ENCODE results near the gene EPC2. TPM values are rescaled to one million over a fixed set of nuclear protein-coding genes. Genes with fewer than 3 reads are reported as not detected.
"Not testable (repeated sequence)": the region's sequence is repeated elsewhere in the genome, so short reads cannot be mapped to it uniquely, and the experiment has no call there.

The EPC2 gene
- total RNA-seq, 1 donor from 2014 or later: 35.9 TPM

- Mint-ChIP-seq H3K4me1 (ENCODE audit: unreplicated experiment) (peaks cover 4% of the 10 kb centered on the region), H3K36me3 (peaks cover 38% of the 10 kb centered on the region)
Measured at GRCh38 chr2:148781544-148781943, 137.0 kb downstream of the EPC2 start.

GRCh38 chr2:148789059-148789458 is 144.5 kb downstream of the EPC2 start:
- no peak for TF ChIP-seq CTCF (conservative IDR thresholded peaks at IDR 0.05)
- Mint-ChIP-seq H3K4me1 (ENCODE audit: unreplicated experiment) (peaks cover 4% of the 10 kb centered on the region), H3K9me3 (no peaks in the 10 kb centered on the region), H3K27me3 (no peaks in the 10 kb centered on the region), H3K4me3 (no peak overlapping the region), H3K36me3 (peaks cover 39% of the 10 kb centered on the region), H3K27ac (no peak overlapping the region)
- DNase-seq (ENCODE audit: extremely low spot score, unreplicated experiment): no peak

More at GRCh38 chr2:148781544-148781943, 137.0 kb downstream of the EPC2 start:
- no peak overlapping the region for H3K27ac Mint-ChIP-seq
- H3K27me3 Mint-ChIP-seq: no peaks in the 10 kb centered on the region
- DNase-seq (ENCODE audit: extremely low spot score, unreplicated experiment): no peak
- TF ChIP-seq CTCF (conservative IDR thresholded peaks at IDR 0.05): no peak
- no peak overlapping the region for H3K4me3 Mint-ChIP-seq
- no peaks in the 10 kb centered on the region for H3K9me3 Mint-ChIP-seq

GRCh38 chr2:148790172-148790571 is 145.6 kb downstream of the EPC2 start:
- not testable (repeated sequence) for H3K4me1 Mint-ChIP-seq (ENCODE audit: unreplicated experiment); H3K4me3 Mint-ChIP-seq; H3K27ac Mint-ChIP-seq; H3K9me3 Mint-ChIP-seq; DNase-seq (ENCODE audit: extremely low spot score, unreplicated experiment); H3K27me3 Mint-ChIP-seq
- H3K36me3 Mint-ChIP-seq: peaks cover 28% of the 10 kb centered on the region

GRCh38 chr2:148794558-148794957 is 150.0 kb downstream of the EPC2 start:
- H3K4me1 Mint-ChIP-seq (ENCODE audit: unreplicated experiment): peaks cover 4% of the 10 kb centered on the region
- no peak for DNase-seq (ENCODE audit: extremely low spot score, unreplicated experiment)

GRCh38 chr2:148796735-148797512 is 152.4 kb downstream of the EPC2 start:
- no peak for DNase-seq (ENCODE audit: extremely low spot score, unreplicated experiment)
- Mint-ChIP-seq H3K9me3 (no peaks in the 10 kb centered on the region), H3K4me3 (no peak overlapping the region), H3K36me3 (no peaks in the 10 kb centered on the region), H3K27me3 (no peaks in the 10 kb centered on the region), H3K27ac (no peak overlapping the region), H3K4me1 (ENCODE audit: unreplicated experiment) (peaks cover 4% of the 10 kb centered on the region)
- TF ChIP-seq CTCF (conservative IDR thresholded peaks at IDR 0.05): no peak

More at GRCh38 chr2:148794558-148794957, 150.0 kb downstream of the EPC2 start:
- no peaks in the 10 kb centered on the region for H3K27me3 Mint-ChIP-seq
- H3K9me3 Mint-ChIP-seq: no peaks in the 10 kb centered on the region
- no peak overlapping the region for H3K4me3 Mint-ChIP-seq
- no peak for TF ChIP-seq CTCF (conservative IDR thresholded peaks at IDR 0.05)
- H3K36me3 Mint-ChIP-seq: peaks cover 11% of the 10 kb centered on the region
- H3K27ac Mint-ChIP-seq: no peak overlapping the region

- TF ChIP-seq CTCF (conservative IDR thresholded peaks at IDR 0.05): no peak
- peaks cover 5% of the 10 kb centered on the region for H3K9me3 Mint-ChIP-seq
- DNase-seq (ENCODE audit: extremely low spot score, unreplicated experiment): no peak
- H3K27ac Mint-ChIP-seq: no peak overlapping the region
- H3K36me3 Mint-ChIP-seq: no peaks in the 10 kb centered on the region
- no peaks in the 10 kb centered on the region for H3K27me3 Mint-ChIP-seq
- H3K4me3 Mint-ChIP-seq: no peak overlapping the region
- no peaks in the 10 kb centered on the region for H3K4me1 Mint-ChIP-seq (ENCODE audit: unreplicated experiment)
Measured at GRCh38 chr2:148802448-148803220, 158.1 kb downstream of the EPC2 start.

Measured in type B pancreatic cell (in vitro differentiated cells).